ACHN (cell line): ENCODE data around the gene NCBP1.
"Not testable (repeated sequence)": the region's sequence is repeated elsewhere in the genome, so short reads cannot be mapped to it uniquely, and the experiment has no call there.

Experiments used
- DNase-seq: peaks from one replicate; pipeline ENCODE4 v3.0.0-alpha.2; 2015
- in situ Hi-C: cut with HindIII; loops from 2 replicates; pipeline ENCODE4 v1.10.0; 2017; ENCODE audit warnings: low sequenced_read_pairs, low pct_ligation_motif_present, low pct_unique_long_range_greater_than_20kb

The NCBP1 gene, protein sequence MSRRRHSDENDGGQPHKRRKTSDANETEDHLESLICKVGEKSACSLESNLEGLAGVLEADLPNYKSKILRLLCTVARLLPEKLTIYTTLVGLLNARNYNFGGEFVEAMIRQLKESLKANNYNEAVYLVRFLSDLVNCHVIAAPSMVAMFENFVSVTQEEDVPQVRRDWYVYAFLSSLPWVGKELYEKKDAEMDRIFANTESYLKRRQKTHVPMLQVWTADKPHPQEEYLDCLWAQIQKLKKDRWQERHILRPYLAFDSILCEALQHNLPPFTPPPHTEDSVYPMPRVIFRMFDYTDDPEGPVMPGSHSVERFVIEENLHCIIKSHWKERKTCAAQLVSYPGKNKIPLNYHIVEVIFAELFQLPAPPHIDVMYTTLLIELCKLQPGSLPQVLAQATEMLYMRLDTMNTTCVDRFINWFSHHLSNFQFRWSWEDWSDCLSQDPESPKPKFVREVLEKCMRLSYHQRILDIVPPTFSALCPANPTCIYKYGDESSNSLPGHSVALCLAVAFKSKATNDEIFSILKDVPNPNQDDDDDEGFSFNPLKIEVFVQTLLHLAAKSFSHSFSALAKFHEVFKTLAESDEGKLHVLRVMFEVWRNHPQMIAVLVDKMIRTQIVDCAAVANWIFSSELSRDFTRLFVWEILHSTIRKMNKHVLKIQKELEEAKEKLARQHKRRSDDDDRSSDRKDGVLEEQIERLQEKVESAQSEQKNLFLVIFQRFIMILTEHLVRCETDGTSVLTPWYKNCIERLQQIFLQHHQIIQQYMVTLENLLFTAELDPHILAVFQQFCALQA

DNA sequence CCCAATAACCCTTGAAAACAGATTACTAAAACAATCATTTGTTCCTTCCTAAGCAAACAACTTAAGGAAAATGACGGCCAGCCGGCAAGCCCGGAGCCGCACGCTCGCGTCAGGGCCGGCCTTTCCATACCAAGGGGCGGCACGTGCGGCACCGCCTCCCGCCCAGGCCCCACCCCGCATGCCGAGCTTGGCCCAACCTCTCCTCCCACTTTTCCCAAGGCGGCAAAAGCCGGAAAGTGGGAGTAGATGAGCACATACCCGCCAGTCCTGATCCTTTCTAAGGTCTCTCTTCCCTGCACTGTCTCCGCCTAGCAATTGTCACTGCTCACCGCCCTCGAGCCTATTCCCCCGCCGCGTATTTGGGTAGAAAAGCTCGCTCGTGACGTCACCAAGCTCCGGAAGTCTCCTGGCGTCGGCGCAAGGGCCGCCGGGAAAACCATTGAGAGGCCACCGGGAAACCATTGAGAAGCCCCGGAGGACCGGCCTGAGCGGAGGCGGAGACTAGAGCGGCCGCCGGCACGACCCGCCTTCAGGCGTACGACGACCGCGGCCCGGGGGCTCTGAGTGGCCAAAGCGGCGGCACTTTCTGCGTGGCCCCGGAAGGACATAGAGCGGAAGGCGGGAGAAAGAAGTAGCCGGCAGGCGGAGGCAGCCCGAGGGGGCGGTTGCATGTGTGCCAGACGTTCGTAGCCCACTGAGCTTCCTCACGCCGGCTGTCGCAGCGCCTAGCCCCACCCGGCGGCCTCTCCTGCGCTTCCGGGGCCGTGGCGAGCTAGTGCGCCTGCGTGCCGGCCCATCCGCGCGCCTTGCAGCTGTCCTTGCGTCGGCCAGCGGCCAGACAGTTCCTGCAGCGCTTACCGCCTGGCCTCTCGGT lies at the start of gene NCBP1, which contains the start of gene TSTD2:
NCBP1 (plus strand) TSS at position 837 of the 874 bp plus-strand sequence. CDS start 61 bp downstream, outside the sequence.
TSTD2 (minus strand) TSS at position 384 of the 874 bp plus-strand sequence. CDS start 5,806 bp downstream, outside the sequence.
- DNase-seq = peak; percentile 95
- in situ Hi-C loops = no loop called here

DNA sequence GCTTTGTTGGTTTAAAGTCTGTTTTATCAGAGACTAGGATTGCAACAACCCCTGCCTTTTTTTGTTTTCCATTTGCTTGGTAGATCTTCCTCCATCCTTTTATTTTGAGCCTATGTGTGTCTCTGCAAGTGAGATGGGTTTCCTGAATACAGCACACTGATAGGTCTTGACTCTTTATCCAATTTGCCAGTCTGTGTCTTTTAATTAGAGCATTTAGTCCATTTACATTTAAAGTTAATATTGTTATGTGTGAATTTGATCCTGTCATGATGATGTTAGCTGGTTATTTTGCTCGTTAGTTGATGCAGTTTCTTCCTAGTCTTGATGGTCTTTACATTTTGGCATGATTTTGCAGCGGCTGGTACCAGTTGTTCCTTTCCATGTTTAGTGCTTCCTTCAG lies 48.8 kb upstream of the NCBP1 start:
- in situ Hi-C loops, DNase-seq: not testable (repeated sequence)

- in situ Hi-C loops, DNase-seq: not testable (repeated sequence)
These were observed 46.7 kb upstream of the NCBP1 start for GRCh38 chr9:97586909-97587308.

- in situ Hi-C loops = no loop called here
- DNase-seq = no peak
These were observed 42.1 kb upstream of the NCBP1 start for GRCh38 chr9:97591535-97591934.

- in situ Hi-C loops = no loop called here
- DNase-seq = no peak
These were observed 41.5 kb upstream of the NCBP1 start for GRCh38 chr9:97592126-97592525.

- in situ Hi-C loops = no loop called here
- no peak for DNase-seq
These were observed 39.7 kb upstream of the NCBP1 start for GRCh38 chr9:97593960-97594359.

DNA sequence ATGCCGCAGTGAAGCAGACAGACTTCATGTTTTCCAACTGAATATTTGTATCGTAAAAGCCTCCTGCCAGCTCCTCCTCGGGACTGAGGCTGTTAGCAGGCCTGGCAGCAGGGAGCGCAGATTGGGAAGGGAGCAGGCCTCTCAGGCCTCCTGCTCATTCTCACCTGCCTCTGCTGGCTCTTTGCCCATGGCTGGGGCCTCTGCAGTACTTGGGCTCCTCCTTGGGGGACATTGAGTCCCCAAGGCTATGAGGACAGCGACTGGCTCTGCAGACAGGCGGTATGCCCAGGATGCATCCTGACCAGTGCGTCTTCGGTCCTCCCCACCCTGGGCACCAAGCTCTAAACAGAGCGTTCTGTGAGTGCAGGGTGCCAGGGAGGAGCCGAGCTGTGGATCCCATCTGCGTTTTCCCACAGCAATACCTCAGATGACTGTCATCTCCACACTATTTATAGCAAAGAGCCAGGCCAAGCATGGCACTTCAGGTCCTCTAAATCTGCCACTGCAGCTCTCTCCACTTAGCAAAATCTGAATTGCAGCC lies 39.2 kb upstream of the NCBP1 start:
- no peak for DNase-seq
- in situ Hi-C loops = no loop called here

- in situ Hi-C loops = no loop called here
These were observed 36.7 kb upstream of the NCBP1 start for GRCh38 chr9:97596906-97597305.

DNA sequence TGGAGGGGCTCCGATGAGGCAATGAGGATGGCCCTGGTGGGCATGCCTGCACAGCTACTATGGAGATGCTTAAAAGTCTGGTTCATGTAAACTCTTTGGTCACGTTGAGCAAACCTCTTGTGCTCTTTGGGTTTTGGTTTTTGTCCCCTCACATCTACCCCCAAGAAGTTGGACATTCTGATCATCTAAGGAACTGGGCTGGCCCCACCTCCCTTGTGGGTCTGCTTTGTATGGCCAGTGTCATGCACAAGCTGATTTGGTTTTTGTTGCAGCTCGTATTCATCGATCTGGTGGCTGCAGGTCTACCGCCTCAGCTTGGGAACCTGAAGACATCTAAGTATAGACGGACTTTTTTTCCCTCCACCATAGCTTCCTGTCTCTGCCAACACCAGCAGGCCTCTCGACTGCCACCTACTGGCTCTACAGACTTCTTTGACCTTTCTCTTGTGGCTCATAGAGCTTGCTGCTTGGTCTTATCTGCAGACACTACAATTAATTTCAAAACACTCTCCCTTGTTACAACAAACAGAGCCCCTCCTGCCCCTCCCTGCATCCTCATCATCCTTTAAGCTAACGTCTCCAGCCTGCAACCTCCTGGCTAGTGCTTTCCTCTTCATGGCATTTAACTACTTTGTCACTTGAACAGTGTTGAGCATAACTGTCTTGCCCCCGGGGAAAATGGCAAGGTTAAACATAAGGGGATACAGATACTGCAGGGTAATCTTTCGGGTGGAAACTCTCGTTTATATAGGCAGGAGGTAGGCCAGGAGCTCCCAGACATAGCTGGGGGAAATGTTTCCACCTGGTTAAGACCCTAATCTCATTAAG lies 34.9 kb upstream of the NCBP1 start:
- peak; percentile 70 for DNase-seq
- in situ Hi-C loops = no loop called here

More at GRCh38 chr9:97596906-97597305, 36.7 kb upstream of the NCBP1 start:
- DNase-seq = no peak

- in situ Hi-C loops = no loop called here
- DNase-seq = no peak
These were observed 34.2 kb upstream of the NCBP1 start for GRCh38 chr9:97599314-97599846.

GRCh38 chr9:97600531-97601227 lies 32.9 kb upstream of the NCBP1 start:
- DNase-seq = no peak
- in situ Hi-C loops = loop anchor here (25.0 kb wide), 1 partner anchor 138 kb away; no protein-coding TSS in a partner anchor

GRCh38 chr9:97601228-97601898 lies 32.3 kb upstream of the NCBP1 start:
- in situ Hi-C loops = loop anchor here (25.0 kb wide), 1 partner anchor 139 kb away; no protein-coding TSS in a partner anchor
- no peak for DNase-seq

GRCh38 chr9:97602430-97602829 lies 31.2 kb upstream of the NCBP1 start:
- no peak for DNase-seq
- in situ Hi-C loops = loop anchor here (25.0 kb wide), 1 partner anchor 140 kb away; no protein-coding TSS in a partner anchor

GRCh38 chr9:97604901-97605645 lies 28.5 kb upstream of the NCBP1 start:
- in situ Hi-C loops = loop anchor here (25.0 kb wide), 1 partner anchor 143 kb away; no protein-coding TSS in a partner anchor
- no peak for DNase-seq

DNA sequence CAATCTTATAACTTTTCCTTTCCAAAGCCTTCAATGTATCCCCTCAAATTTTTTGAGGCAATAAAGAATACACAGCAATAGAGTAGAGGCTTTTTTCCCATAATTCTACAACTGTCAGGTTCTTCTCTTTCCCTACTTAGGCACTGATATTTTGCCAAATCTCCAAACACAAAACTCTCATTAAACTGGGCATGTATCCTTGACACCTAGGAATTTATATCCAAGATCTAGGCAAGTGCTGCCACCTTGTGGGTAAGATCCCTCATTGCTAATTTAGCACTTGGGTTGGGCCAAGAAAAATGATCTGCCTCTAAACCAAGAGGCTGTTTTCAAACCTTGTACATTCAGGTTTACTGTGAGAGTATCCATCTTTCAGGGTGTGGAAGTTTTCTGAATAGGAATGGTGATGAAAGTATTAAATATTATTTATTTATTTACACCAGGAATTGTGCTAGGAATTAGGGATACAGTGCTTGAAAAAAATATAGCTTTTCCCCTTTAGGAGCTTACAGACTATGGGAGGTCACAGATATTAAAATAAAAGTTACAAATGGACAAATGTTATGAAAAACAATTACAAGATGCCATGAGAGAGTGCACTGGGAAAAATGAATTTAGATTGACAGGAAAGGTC lies 18.1 kb upstream of the NCBP1 start:
- in situ Hi-C loops = loop anchor here (25.0 kb wide), 1 partner anchor 153 kb away; no protein-coding TSS in a partner anchor
- peak; percentile 61 for DNase-seq
